HepG2 (cell line): ENCODE data around the gene UBE4A. TPM values are rescaled to one million over a fixed set of nuclear protein-coding genes. Genes with fewer than 3 reads are reported as not detected.

ENCODE experiments used
- ATAC-seq: fragments of 200-7000 bp; cut with Tn5 transposase; 3 replicates; pipeline ENCODE4 v1.9.1; 2020; ENCODE audit warnings: mild to moderate bottlenecking, moderate library complexity
- BruUV-seq: library from RNA; stranded (reverse); fragments of 400-500 nt; replicated peaks from 2 replicates; lab custom pipeline; 2021; lab: Mats Ljungman, UMichigan
- CTCF ChIA-PET: fragments of 300-600 bp; formaldehyde crosslinking; extraction: SDS; loops from one replicate; lab custom pipeline; 2021; ENCODE audit warnings: low total read pairs, inconsistent platforms, low intra/inter-chr PET ratio; lab: Yijun Ruan, JAX
- POLR2A ChIA-PET: fragments of 350-600 bp; sonication (Branson Sonifier 250); formaldehyde crosslinking; loops from one replicate; lab custom pipeline; 2020; ENCODE audit warnings: antibody characterized with exemption, inconsistent platforms; lab: Yijun Ruan, JAX
- DNase-seq: peaks from one replicate; pipeline ENCODE4 v3.0.0-alpha.2; 2015; ENCODE audit warnings: low spot score
- FAIRE-seq: peaks from 3 replicates; lab custom pipeline; 2011; peaks lifted over from hg19 to GRCh38; lab: Jason Lieb, UNC
- H2AFZ ChIP-seq: one replicate; pipeline ENCODE4 v1.6.1; 2011; ENCODE audit warnings: low read length, inconsistent platforms
- H3K27ac ChIP-seq: fragments of 300-600 bp; 3 replicates; pipeline ENCODE4 v1.8.0; 2011; ENCODE audit warnings: mixed run types, mild to moderate bottlenecking, mixed read lengths, low read length, inconsistent platforms; ENCODE audit not compliant: insufficient read depth; ENCODE audit errors: extremely low read length
- H3K27me3 ChIP-seq, 2 experiments: fragments of 200-600 bp in 1 of 2; 2 replicates in 1 of 2; 3 replicates in 1 of 2; pipeline versions ENCODE4 v1.6.0 to v1.8.0; 2011; ENCODE audit warnings: low read length in 2 of 2, mild to moderate bottlenecking in 2 of 2, moderate library complexity in 2 of 2, inconsistent platforms in 1 of 2; ENCODE audit not compliant: insufficient read depth in 2 of 2, control insufficient read depth in 1 of 2
- H3K36me3 ChIP-seq, 2 experiments: fragments of 200-600 bp in 1 of 2; replicated peaks in 1 of 2; 2 replicates in 1 of 2; 3 replicates in 1 of 2; pipeline versions ENCODE4 v1.5.1 to v1.8.0; 2011; ENCODE audit warnings: low read length in 2 of 2, inconsistent platforms in 1 of 2; ENCODE audit not compliant: insufficient read depth in 2 of 2, control insufficient read depth in 1 of 2
- H3K4me1 ChIP-seq: 2 replicates; pipeline ENCODE4 v1.5.1; 2012; ENCODE audit warnings: low read length, inconsistent platforms; ENCODE audit not compliant: insufficient read depth
- H3K4me2 ChIP-seq: 2 replicates; pipeline ENCODE4 v1.6.0; 2011; ENCODE audit warnings: low read depth, low read length, inconsistent platforms
- H3K4me3 ChIP-seq, 3 experiments: fragments of 200-600 bp in 1 of 3; sonication (generic), shearing (Covaris generic) in 1 of 3; replicated peaks in 1 of 3; 2 replicates each; pipeline ENCODE4 v1.5.1; 2011 to 2016; ENCODE audit warnings: low read length in 3 of 3, inconsistent platforms in 2 of 3, low read depth in 2 of 3, mild to moderate bottlenecking in 2 of 3, control low read depth in 1 of 3, mixed read lengths in 1 of 3; ENCODE audit not compliant: insufficient read depth in 1 of 3
- H3K79me2 ChIP-seq: one replicate; pipeline ENCODE4 v1.6.1; 2011; ENCODE audit warnings: low read length, inconsistent platforms; ENCODE audit not compliant: insufficient read depth
- H3K9ac ChIP-seq: 2 replicates; pipeline ENCODE4 v1.6.0; 2011; ENCODE audit warnings: mild to moderate bottlenecking, low read depth, low read length, inconsistent platforms; ENCODE audit not compliant: insufficient read depth
- H3K9me3 ChIP-seq: 2 replicates; pipeline ENCODE4 v1.5.1; 2012; ENCODE audit warnings: mild to moderate bottlenecking, low read length
- H4K20me1 ChIP-seq: 2 replicates; pipeline ENCODE4 v1.6.0; 2011; ENCODE audit warnings: inconsistent platforms, mild to moderate bottlenecking, low read length, moderate library complexity; ENCODE audit not compliant: insufficient read depth
- FOXA3 ChIP-seq: IDR thresholded peaks from 2 replicates; pipeline ENCODE4 v1.6.1; 2016; ENCODE audit warnings: missing genetic modification reagents, missing compliant biosample characterization
- HNF4A ChIP-seq: sonication (generic); formaldehyde crosslinking; IDR thresholded peaks from 2 replicates; pipeline ENCODE4 v1.4.0; 2020; ENCODE audit warnings: missing genetic modification reagents
- PPARG ChIP-seq: conservative IDR thresholded peaks from 2 replicates; pipeline ENCODE4 v1.6.1; 2016; ENCODE audit warnings: missing biosample characterization, missing genetic modification reagents
- RORA ChIP-seq: sonication (generic); formaldehyde crosslinking; IDR thresholded peaks from 2 replicates; pipeline ENCODE4 v1.5.0; 2020; ENCODE audit warnings: mild to moderate bottlenecking, missing genetic modification reagents, moderate library complexity
- SALL1 ChIP-seq: sonication (generic); formaldehyde crosslinking; IDR thresholded peaks from 2 replicates; pipeline ENCODE4 v1.8.0; 2022; ENCODE audit warnings: mild to moderate bottlenecking, missing genetic modification reagents
- SOX6 ChIP-seq, 2 experiments: fragments of 450-650 bp in 1 of 2; sonication (generic) in 1 of 2; formaldehyde crosslinking in 1 of 2; IDR thresholded peaks; 2 replicates each; pipeline versions ENCODE4 v1.4.0 to v1.6.1; 2017 to 2020; ENCODE audit warnings: antibody characterized with exemption in 1 of 2, mild to moderate bottlenecking in 1 of 2, missing genetic modification reagents in 1 of 2
- SRF ChIP-seq: IDR thresholded peaks from 2 replicates; pipeline ENCODE4 v1.6.1; 2011; ENCODE audit warnings: mild to moderate bottlenecking, low read depth, low read length, moderate library complexity
- ZNF660 ChIP-seq: sonication (generic); formaldehyde crosslinking; IDR thresholded peaks from 2 replicates; pipeline ENCODE4 v1.5.1; 2020; ENCODE audit warnings: mild to moderate bottlenecking, low read depth, missing genetic modification reagents, borderline replicate concordance
- ZNF781 ChIP-seq: sonication (generic); formaldehyde crosslinking; IDR thresholded peaks from 2 replicates; pipeline ENCODE4 v1.5.1; 2020; ENCODE audit warnings: borderline replicate concordance, mild to moderate bottlenecking, missing genetic modification reagents; ENCODE audit errors: not compliant biosample characterization
- WGBS: methylation state at CpG from one replicate; pipeline ENCODE4 v1.1.6; 2017; ENCODE audit warnings: low lambda C conversion rate; 5-methylcytosine and 5-hydroxymethylcytosine counted together
- in situ Hi-C: cut with HindIII; loops from 2 replicates; pipeline ENCODE4 v1.10.0; 2017; ENCODE audit warnings: low pct_unique_long_range_greater_than_20kb; ENCODE audit not compliant: extremely low pct_ligation_motif_present
- intact Hi-C: fragments of 100-400 bp; cut with micrococcal nuclease; formaldehyde crosslinking; loops from one replicate; pipeline ENCODE4 v1.10.0; 2022; ENCODE audit not compliant: unreplicated experiment
- polyA plus RNA-seq, 8 experiments: library from polyadenylated mRNA; depleted of rRNA in 3 of 8; stranded (reverse) in 7 of 8; unstranded in 1 of 8; fragments of >200 nt; fragmentation: Illumina TruSeq in 4 of 8; extraction: Trizol in 4 of 8; gene quantifications; 2 replicates each; pipeline versions ENCODE4 v1.2.1 to v1.2.3, GENCODE V29; 2011 to 2016; ENCODE audit warnings: low read depth in 4 of 8, missing spikeins in 1 of 8, mixed read lengths in 1 of 8; ENCODE audit not compliant: insufficient read depth in 1 of 8
- total RNA-seq, 5 experiments: library from RNA; depleted of rRNA; stranded (reverse); fragments of >200 nt; fragmentation: Illumina TruSeq; extraction: Trizol; gene quantifications; 2 replicates each; pipeline ENCODE4 v1.2.3, GENCODE V29; 2016; ENCODE audit warnings: low read depth in 1 of 5
- TF ChIP-seq, protein P1 (sequence below): IDR thresholded peaks from 2 replicates; pipeline ENCODE4 v1.4.0; 2020; ENCODE audit warnings: mild to moderate bottlenecking, missing genetic modification reagents
- TF ChIP-seq, protein P2 (sequence below): sonication (generic); formaldehyde crosslinking; conservative IDR thresholded peaks from 2 replicates; pipeline ENCODE4 v1.4.0; 2020; ENCODE audit warnings: missing genetic modification reagents

Gene UBE4A
- total and polyA plus RNA-seq, 2 of the 13 experiments (the other 11 are each of a cell fraction or from before 2014, with no cell fraction given) = 15.1 to 32.7 TPM

GRCh38 chr11:118320515-118320914, 38.9 kb upstream of the UBE4A start:
- Histone ChIP-seq H3K4me3 (no peak overlapping the region), H3K9me3 (no peaks in the 10 kb centered on the region), H3K9ac (no peak overlapping the region), H2AFZ (no peak overlapping the region), H3K79me2 (no peaks in the 10 kb centered on the region), H4K20me1 (no peaks in the 10 kb centered on the region), H3K4me2 (no peak overlapping the region), H3K4me1 (peaks cover 29% of the 10 kb centered on the region), H3K27ac (no peak overlapping the region), H3K36me3 (no peaks in the 10 kb centered on the region), H3K27me3 (peaks cover 5 to 41% of the 10 kb centered on the region in 2 experiments; a peak in 3 of 5 replicates)
- TF ChIP-seq SRF (peak; percentile 70), RORA (no peak)
- ATAC-seq (no peak), FAIRE-seq (no peak), DNase-seq (no peak)
- intact Hi-C loops = no loop called here
- BruUV-seq = no TSS peak
- in situ Hi-C loops = no loop called here
- POLR2A ChIA-PET = no interaction called here
- CTCF ChIA-PET = no interaction called here
- 50% methylated on average over 3 of the region's 3 CpGs for WGBS

DNA sequence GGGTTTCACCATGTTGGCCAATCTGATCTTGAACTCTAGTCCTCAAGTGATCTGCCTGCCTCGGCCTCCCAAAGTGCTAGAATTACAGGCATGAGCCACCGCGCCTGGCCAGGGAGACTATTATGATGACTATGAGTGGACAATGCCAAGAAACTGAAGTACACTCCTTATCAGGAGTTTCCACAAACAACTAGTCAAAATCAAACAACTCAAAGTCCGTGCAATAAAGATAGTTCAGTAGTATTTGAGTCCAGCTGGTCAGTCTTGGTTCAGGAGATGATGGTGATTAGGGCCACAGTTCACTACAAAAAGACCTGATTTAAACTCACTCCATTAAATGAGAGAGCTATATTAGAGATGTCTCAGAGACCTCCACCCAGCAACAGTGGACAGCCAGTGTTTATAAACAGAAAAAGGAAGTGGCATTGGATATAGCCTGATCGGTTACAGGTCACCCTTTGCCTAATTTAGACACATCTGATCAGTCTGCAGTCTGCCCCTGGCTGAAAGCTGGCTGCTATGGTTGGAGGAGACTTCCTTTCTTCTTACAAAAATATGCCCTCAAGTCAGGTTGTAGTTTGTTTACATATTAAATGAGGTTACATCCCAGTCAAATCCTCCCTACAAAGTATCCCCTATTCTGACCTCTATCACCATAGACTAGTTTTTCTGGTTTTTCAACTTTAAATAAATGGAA, 37.9 kb upstream of the UBE4A start:
- Histone ChIP-seq H3K9me3 (no peaks in the 10 kb centered on the region), H3K79me2 (no peaks in the 10 kb centered on the region), H3K27me3 (peaks cover 5 to 37% of the 10 kb centered on the region in 2 experiments; a peak in 3 of 5 replicates), H3K4me1 (peaks cover 18% of the 10 kb centered on the region), H3K4me3 (no peak overlapping the region), H3K9ac (no peak overlapping the region), H3K4me2 (peak overlapping the region; percentile 38; the same call in 1 of the 2 replicates), H3K27ac (no peak overlapping the region), H3K36me3 (no peaks in the 10 kb centered on the region), H2AFZ (no peak overlapping the region), H4K20me1 (no peaks in the 10 kb centered on the region)
- in situ Hi-C loops (no loop called here), intact Hi-C loops (no loop called here)
- CTCF ChIA-PET = no interaction called here
- POLR2A ChIA-PET = interaction anchor here (1.0 kb wide), 1 partner anchor 38 kb away, joined by 3 read pairs; the partner anchor contains the start of gene UBE4A
- DNase-seq = peak; percentile 32
- 1% methylated on average over 5 of the region's 5 CpGs for WGBS
- BruUV-seq = no TSS peak
- no peak for FAIRE-seq
- ATAC-seq = peak; percentile 47; the same call in 2 of the 3 replicates
- TF ChIP-seq, protein P1, sequence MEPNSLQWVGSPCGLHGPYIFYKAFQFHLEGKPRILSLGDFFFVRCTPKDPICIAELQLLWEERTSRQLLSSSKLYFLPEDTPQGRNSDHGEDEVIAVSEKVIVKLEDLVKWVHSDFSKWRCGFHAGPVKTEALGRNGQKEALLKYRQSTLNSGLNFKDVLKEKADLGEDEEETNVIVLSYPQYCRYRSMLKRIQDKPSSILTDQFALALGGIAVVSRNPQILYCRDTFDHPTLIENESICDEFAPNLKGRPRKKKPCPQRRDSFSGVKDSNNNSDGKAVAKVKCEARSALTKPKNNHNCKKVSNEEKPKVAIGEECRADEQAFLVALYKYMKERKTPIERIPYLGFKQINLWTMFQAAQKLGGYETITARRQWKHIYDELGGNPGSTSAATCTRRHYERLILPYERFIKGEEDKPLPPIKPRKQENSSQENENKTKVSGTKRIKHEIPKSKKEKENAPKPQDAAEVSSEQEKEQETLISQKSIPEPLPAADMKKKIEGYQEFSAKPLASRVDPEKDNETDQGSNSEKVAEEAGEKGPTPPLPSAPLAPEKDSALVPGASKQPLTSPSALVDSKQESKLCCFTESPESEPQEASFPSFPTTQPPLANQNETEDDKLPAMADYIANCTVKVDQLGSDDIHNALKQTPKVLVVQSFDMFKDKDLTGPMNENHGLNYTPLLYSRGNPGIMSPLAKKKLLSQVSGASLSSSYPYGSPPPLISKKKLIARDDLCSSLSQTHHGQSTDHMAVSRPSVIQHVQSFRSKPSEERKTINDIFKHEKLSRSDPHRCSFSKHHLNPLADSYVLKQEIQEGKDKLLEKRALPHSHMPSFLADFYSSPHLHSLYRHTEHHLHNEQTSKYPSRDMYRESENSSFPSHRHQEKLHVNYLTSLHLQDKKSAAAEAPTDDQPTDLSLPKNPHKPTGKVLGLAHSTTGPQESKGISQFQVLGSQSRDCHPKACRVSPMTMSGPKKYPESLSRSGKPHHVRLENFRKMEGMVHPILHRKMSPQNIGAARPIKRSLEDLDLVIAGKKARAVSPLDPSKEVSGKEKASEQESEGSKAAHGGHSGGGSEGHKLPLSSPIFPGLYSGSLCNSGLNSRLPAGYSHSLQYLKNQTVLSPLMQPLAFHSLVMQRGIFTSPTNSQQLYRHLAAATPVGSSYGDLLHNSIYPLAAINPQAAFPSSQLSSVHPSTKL = 0 out of 2 replicates have a peak, but pooled peaks have one; percentile 24
- no peak for TF ChIP-seq ZNF660
- TF ChIP-seq FOXA3 = 0 out of 2 replicates have a peak, but pooled peaks have one; percentile 15
- no peak for TF ChIP-seq ZNF781 (CRISPR knock-in tag)
- peak; percentile 27; the same call in 1 of the 2 replicates for TF ChIP-seq SALL1 (CRISPR knock-in tag)
- no peak for TF ChIP-seq SOX6 (IDR thresholded peaks at IDR 0.05)
- peak; percentile 58; the same call in 1 of the 2 replicates for TF ChIP-seq SOX6 (CRISPR knock-in tag; IDR thresholded peaks at IDR 0.05)
- TF ChIP-seq HNF4A (CRISPR knock-in tag) = peak; percentile 71
- TF ChIP-seq, protein P2, sequence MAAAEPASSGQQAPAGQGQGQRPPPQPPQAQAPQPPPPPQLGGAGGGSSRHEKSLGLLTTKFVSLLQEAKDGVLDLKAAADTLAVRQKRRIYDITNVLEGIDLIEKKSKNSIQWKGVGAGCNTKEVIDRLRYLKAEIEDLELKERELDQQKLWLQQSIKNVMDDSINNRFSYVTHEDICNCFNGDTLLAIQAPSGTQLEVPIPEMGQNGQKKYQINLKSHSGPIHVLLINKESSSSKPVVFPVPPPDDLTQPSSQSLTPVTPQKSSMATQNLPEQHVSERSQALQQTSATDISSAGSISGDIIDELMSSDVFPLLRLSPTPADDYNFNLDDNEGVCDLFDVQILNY (CRISPR knock-in tag) = no peak
- peak; percentile 47; the same call in 1 of the 2 replicates for TF ChIP-seq PPARG (CRISPR knock-in tag)
